IMR-90 (cell line): ENCODE results near the gene HASPIN. TPM values are rescaled to one million over a fixed set of nuclear protein-coding genes. Genes with fewer than 3 reads are reported as not detected.

Source experiments
- ATAC-seq: fragments of 200-7000 bp; cut with Tn5 transposase; 2 replicates; pipeline ENCODE4 v1.9.1; 2020; ENCODE audit warnings: low read depth, mild to moderate bottlenecking, moderate library complexity
- BruUV-seq: library from RNA; stranded (reverse); fragments of 400-500 nt; replicated peaks from 2 replicates; lab custom pipeline; 2021; lab: Mats Ljungman, UMichigan
- CTCF ChIA-PET: fragments of 300-600 bp; formaldehyde crosslinking; extraction: SDS; loops from one replicate; lab custom pipeline; 2021; ENCODE audit warnings: antibody characterized with exemption; lab: Yijun Ruan, JAX
- POLR2A ChIA-PET: fragments of 300-600 bp; sonication (Branson Sonifier 250); formaldehyde crosslinking; loops from one replicate; lab custom pipeline; 2022; ENCODE audit warnings: antibody characterized with exemption; ENCODE audit not compliant: unreplicated experiment; lab: Charles Lee
- DNase-seq: peaks from one replicate; pipeline ENCODE4 v3.0.0; 2013
- H2AFZ ChIP-seq: replicated peaks from 2 replicates; pipeline ENCODE3; 2013; ENCODE audit warnings: low read length, mild to moderate bottlenecking; ENCODE audit not compliant: poor library complexity
- H2AK5ac ChIP-seq: 2 replicates; pipeline ENCODE4 v1.6.1; 2013; ENCODE audit warnings: low read depth, low read length, inconsistent platforms
- H2AK9ac ChIP-seq: replicated peaks from 2 replicates; pipeline ENCODE3; 2013; ENCODE audit warnings: mild to moderate bottlenecking, low read depth, low read length, moderate library complexity; ENCODE audit not compliant: poor library complexity
- H2BK120ac ChIP-seq: 2 replicates; pipeline ENCODE4 v1.6.1; 2013; ENCODE audit warnings: low read depth, low read length, inconsistent platforms
- H2BK15ac ChIP-seq: 3 replicates; pipeline ENCODE4 v1.6.1; 2013; ENCODE audit warnings: low read depth, low read length, inconsistent platforms
- H2BK20ac ChIP-seq: 2 replicates; pipeline ENCODE4 v1.6.1; 2013; ENCODE audit warnings: low read depth, mild to moderate bottlenecking, inconsistent platforms, low read length, moderate library complexity
- H2BK5ac ChIP-seq: 2 replicates; pipeline ENCODE4 v1.6.1; 2013; ENCODE audit warnings: mild to moderate bottlenecking, low read depth, low read length, inconsistent platforms; ENCODE audit not compliant: poor library complexity, severe bottlenecking
- H3K14ac ChIP-seq: replicated peaks from 2 replicates; pipeline ENCODE4 v1.6.1; 2013; ENCODE audit warnings: low read depth, low read length, inconsistent platforms
- H3K18ac ChIP-seq: 2 replicates; pipeline ENCODE4 v1.6.1; 2013; ENCODE audit warnings: low read depth, low read length, control low read depth
- H3K23ac ChIP-seq: 2 replicates; pipeline ENCODE4 v1.6.1; 2013; ENCODE audit warnings: low read depth, low read length, inconsistent platforms
- H3K27ac ChIP-seq: 2 replicates; pipeline ENCODE4 v1.5.1; 2013; ENCODE audit warnings: mild to moderate bottlenecking, control low read depth, low read length; ENCODE audit not compliant: insufficient read depth
- H3K27me3 ChIP-seq: 2 replicates; pipeline ENCODE4 v1.6.1; 2013; ENCODE audit warnings: low read length; ENCODE audit not compliant: control insufficient read depth, insufficient read depth
- H3K36me3 ChIP-seq: 2 replicates; pipeline ENCODE4 v1.6.1; 2013; ENCODE audit warnings: low read length, mixed read lengths; ENCODE audit not compliant: control insufficient read depth, insufficient read depth
- H3K4ac ChIP-seq: 2 replicates; pipeline ENCODE4 v1.6.1; 2013; ENCODE audit warnings: low read depth, low read length, inconsistent platforms
- H3K4me1 ChIP-seq: 2 replicates; pipeline ENCODE4 v1.6.1; 2013; ENCODE audit warnings: low read length, mixed read lengths; ENCODE audit not compliant: control insufficient read depth, insufficient read depth
- H3K4me2 ChIP-seq: 2 replicates; pipeline ENCODE4 v1.6.1; 2013; ENCODE audit warnings: low read depth, mild to moderate bottlenecking, control low read depth, low read length, moderate library complexity
- H3K4me3 ChIP-seq: 2 replicates; pipeline ENCODE4 v1.5.1; 2013; ENCODE audit warnings: low read depth, mild to moderate bottlenecking, control low read depth, low read length, moderate library complexity; ENCODE audit not compliant: insufficient read depth
- H3K56ac ChIP-seq: 2 replicates; pipeline ENCODE4 v1.6.1; 2013; ENCODE audit warnings: low read length, inconsistent platforms; ENCODE audit not compliant: insufficient read depth; ENCODE audit errors: extremely low read depth
- H3K79me1 ChIP-seq, 2 experiments: 2 replicates each; pipeline ENCODE4 v1.6.1; 2013; ENCODE audit warnings: low read length in 2 of 2, inconsistent platforms in 1 of 2, low read depth in 1 of 2
- H3K9ac ChIP-seq: 2 replicates; pipeline ENCODE4 v1.6.1; 2013; ENCODE audit warnings: low read depth, low read length, control low read depth
- H3K9me1 ChIP-seq: 2 replicates; pipeline ENCODE4 v1.6.1; 2013; ENCODE audit warnings: low read length, inconsistent platforms; ENCODE audit not compliant: insufficient read depth
- H3K9me3 ChIP-seq: 2 replicates; pipeline ENCODE4 v1.6.1; 2013; ENCODE audit warnings: low read length; ENCODE audit not compliant: control insufficient read depth, insufficient read depth
- H4K20me1 ChIP-seq: 2 replicates; pipeline ENCODE4 v1.6.1; 2013; ENCODE audit warnings: low read length, inconsistent platforms; ENCODE audit not compliant: insufficient read depth
- H4K5ac ChIP-seq: 2 replicates; pipeline ENCODE4 v1.6.1; 2013; ENCODE audit warnings: mild to moderate bottlenecking, low read depth, low read length, control low read depth
- H4K8ac ChIP-seq, 2 experiments: 2 replicates each; pipeline ENCODE4 v1.6.1; 2013; ENCODE audit warnings: low read depth in 2 of 2, low read length in 2 of 2, control low read depth in 1 of 2, inconsistent platforms in 1 of 2
- H4K91ac ChIP-seq: 2 replicates; pipeline ENCODE4 v1.6.1; 2013; ENCODE audit warnings: low read depth, low read length, inconsistent platforms; ENCODE audit not compliant: insufficient read depth
- MXI1 ChIP-seq: IDR thresholded peaks from 2 replicates; pipeline ENCODE4 v1.6.1; 2012; ENCODE audit warnings: low read depth, mild to moderate bottlenecking, low read length, moderate library complexity, borderline replicate concordance
- RFX5 ChIP-seq: IDR thresholded peaks from 2 replicates; pipeline ENCODE4 v1.8.0; 2012; ENCODE audit warnings: low read depth, mild to moderate bottlenecking, low read length, moderate library complexity
- SMC3 ChIP-seq: fragments of 150-350 bp; IDR thresholded peaks from 2 replicates; pipeline ENCODE4 v1.6.1; 2016; ENCODE audit warnings: low read depth, mild to moderate bottlenecking, antibody characterized with exemption, low read length, moderate library complexity
- WGBS, 2 experiments: methylation state at CpG; one replicate each; pipeline versions ENCODE4 v1.1.5 to v1.1.7; 2013; ENCODE audit warnings: missing lambda C conversion rate in 2 of 2; ENCODE audit not compliant: insufficient read length in 1 of 2; ENCODE audit errors: extremely low coverage in 2 of 2; 5-methylcytosine and 5-hydroxymethylcytosine counted together
- dilution Hi-C: fragments of 300-500 bp; cut with HindIII; formaldehyde crosslinking; loops from one replicate; pipeline ENCODE4 v1.14.3; 2018; ENCODE audit warnings: low sequenced_read_pairs; ENCODE audit not compliant: unreplicated experiment
- in situ Hi-C: fragments of 300-500 bp; cut with MboI; formaldehyde crosslinking; loops from 3 replicates; pipeline ENCODE4 v1.14.3; 2019; ENCODE audit warnings: low sequenced_read_pairs, inconsistent platforms, mixed read lengths
- intact Hi-C: fragments of 100-400 bp; cut with micrococcal nuclease; formaldehyde crosslinking; loops from 2 replicates; pipeline ENCODE4 v1.10.0; 2022
- polyA plus RNA-seq, 3 experiments: library from polyadenylated mRNA; depleted of rRNA; stranded (reverse); fragments of >200 nt; gene quantifications; 2 replicates each; pipeline ENCODE4 v1.2.3, GENCODE V29; 2012; ENCODE audit warnings: low replicate concordance in 1 of 3
- total RNA-seq: library from RNA; depleted of rRNA; stranded (reverse); fragments of >200 nt; gene quantifications from 2 replicates; pipeline ENCODE4 v1.2.3, GENCODE V29; 2012
- TF ChIP-seq, protein P1 (sequence below): conservative IDR thresholded peaks from 2 replicates; pipeline ENCODE4 v1.5.1; 2012; ENCODE audit warnings: mild to moderate bottlenecking, low read depth, low read length, improper control_type of control experiment
- TF ChIP-seq, protein P2 (sequence below): fragments of 150-350 bp; IDR thresholded peaks from 2 replicates; pipeline ENCODE4 v1.6.1; 2017; ENCODE audit warnings: mild to moderate bottlenecking, antibody characterized with exemption, low read length, low read depth

HASPIN gene
- total and polyA plus RNA-seq, 2 of the 4 experiments (the other 2 are of a cell fraction): 2.2 to 4.3 TPM

DNA sequence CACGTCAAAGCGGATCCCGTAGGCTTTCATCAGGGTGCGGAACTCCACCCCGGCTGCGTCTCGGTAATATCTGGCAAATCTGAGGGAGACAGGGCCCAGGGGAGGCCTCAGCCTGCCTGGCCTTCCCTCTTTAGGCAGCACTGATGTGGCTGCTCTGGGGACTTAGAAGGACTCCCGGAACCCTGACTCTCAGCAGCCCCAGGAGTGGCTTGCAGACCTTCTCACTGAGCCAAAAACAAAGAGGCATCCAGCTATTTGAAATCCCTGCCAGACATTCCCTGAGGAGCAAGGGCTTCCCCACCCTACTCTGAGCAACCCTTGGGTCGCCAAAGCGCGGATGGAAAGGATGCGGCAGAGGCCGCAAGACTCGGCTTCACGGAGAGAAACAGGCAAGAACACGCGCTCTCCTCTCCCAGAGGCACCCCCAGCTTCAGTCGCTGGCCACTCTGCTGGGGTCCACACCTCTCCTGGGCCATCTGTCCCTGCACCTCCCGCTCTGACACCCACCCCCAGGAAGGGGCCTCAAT is 35.6 kb upstream of the HASPIN start:
- peak overlapping the region; percentile 51 for H2AFZ ChIP-seq
- POLR2A ChIA-PET: no interaction called here

More for the DNA sequence above, 35.6 kb upstream of the HASPIN start:
- 27% methylated on average over 2 of the region's 19 CpGs; no CpG with 5 or more reads in 1 of the 2 experiments for WGBS, 2 experiments
- Histone ChIP-seq H3K27ac (no peak overlapping the region), H3K9me1 (no peaks in the 10 kb centered on the region), H2BK120ac (no peak overlapping the region), H3K4ac (no peak overlapping the region), H2AK5ac (no peak overlapping the region), H3K9ac (no peak overlapping the region), H4K91ac (no peak overlapping the region), H2BK15ac (no peak overlapping the region), H4K8ac (no peak overlapping the region), H3K4me1 (no peaks in the 10 kb centered on the region), H2BK20ac (no peak overlapping the region), H2AK9ac (no peak overlapping the region), H3K23ac (no peak overlapping the region), H3K4me3 (no peak overlapping the region), H2BK5ac (no peak overlapping the region), H4K20me1 (no peaks in the 10 kb centered on the region), H3K14ac (no peak overlapping the region), H4K5ac (no peak overlapping the region), H3K56ac (no peak overlapping the region), H3K18ac (no peak overlapping the region), H3K27me3 (peaks cover 9% of the 10 kb centered on the region), H3K79me1 (no peaks in the 10 kb centered on the region), H3K9me3 (no peaks in the 10 kb centered on the region), H3K36me3 (no peaks in the 10 kb centered on the region), H3K4me2 (no peak overlapping the region)
- dilution Hi-C loops: no loop called here
- BruUV-seq: no TSS peak
- intact Hi-C loops: no loop called here
- in situ Hi-C loops: no loop called here
- peak; percentile 47 for ATAC-seq
- DNase-seq: no peak
- TF ChIP-seq SMC3: no peak
- TF ChIP-seq RFX5: no peak
- TF ChIP-seq, protein P1, sequence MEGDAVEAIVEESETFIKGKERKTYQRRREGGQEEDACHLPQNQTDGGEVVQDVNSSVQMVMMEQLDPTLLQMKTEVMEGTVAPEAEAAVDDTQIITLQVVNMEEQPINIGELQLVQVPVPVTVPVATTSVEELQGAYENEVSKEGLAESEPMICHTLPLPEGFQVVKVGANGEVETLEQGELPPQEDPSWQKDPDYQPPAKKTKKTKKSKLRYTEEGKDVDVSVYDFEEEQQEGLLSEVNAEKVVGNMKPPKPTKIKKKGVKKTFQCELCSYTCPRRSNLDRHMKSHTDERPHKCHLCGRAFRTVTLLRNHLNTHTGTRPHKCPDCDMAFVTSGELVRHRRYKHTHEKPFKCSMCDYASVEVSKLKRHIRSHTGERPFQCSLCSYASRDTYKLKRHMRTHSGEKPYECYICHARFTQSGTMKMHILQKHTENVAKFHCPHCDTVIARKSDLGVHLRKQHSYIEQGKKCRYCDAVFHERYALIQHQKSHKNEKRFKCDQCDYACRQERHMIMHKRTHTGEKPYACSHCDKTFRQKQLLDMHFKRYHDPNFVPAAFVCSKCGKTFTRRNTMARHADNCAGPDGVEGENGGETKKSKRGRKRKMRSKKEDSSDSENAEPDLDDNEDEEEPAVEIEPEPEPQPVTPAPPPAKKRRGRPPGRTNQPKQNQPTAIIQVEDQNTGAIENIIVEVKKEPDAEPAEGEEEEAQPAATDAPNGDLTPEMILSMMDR: no peak
- TF ChIP-seq, protein P2, sequence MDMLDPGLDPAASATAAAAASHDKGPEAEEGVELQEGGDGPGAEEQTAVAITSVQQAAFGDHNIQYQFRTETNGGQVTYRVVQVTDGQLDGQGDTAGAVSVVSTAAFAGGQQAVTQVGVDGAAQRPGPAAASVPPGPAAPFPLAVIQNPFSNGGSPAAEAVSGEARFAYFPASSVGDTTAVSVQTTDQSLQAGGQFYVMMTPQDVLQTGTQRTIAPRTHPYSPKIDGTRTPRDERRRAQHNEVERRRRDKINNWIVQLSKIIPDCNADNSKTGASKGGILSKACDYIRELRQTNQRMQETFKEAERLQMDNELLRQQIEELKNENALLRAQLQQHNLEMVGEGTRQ: no peak
- no peak for TF ChIP-seq MXI1
- CTCF ChIA-PET: no interaction called here
